HEK293 (cell line): Measurements from ENCODE around the gene C12orf57.

Experiments
- CTCF ChIA-PET: fragments of 350-600 bp; formaldehyde crosslinking; extraction: SDS; loops from one replicate; lab custom pipeline; 2021; ENCODE audit warnings: antibody characterized with exemption; lab: Yijun Ruan, JAX
- POLR2A ChIA-PET: fragments of 300-600 bp; formaldehyde crosslinking; extraction: SDS; loops from one replicate; lab custom pipeline; 2020; ENCODE audit warnings: antibody characterized with exemption, inconsistent platforms; lab: Yijun Ruan, JAX
- H3K27ac ChIP-seq: fragments of 200-500 bp; sonication (Bioruptor generic); 2 replicates; pipeline ENCODE4 v1.5.1; 2014; ENCODE audit warnings: low read depth, low read length, control low read depth, inconsistent platforms; ENCODE audit errors: extremely low read depth
- H3K36me3 ChIP-seq, 2 experiments: fragments of 200-500 bp in 1 of 2; sonication (Bioruptor generic) in 1 of 2; 1 replicate in 1 of 2; 2 replicates in 1 of 2; pipeline ENCODE4 v1.5.1; 2014 to 2017; ENCODE audit warnings: inconsistent platforms in 2 of 2, low read length in 2 of 2; ENCODE audit not compliant: control insufficient read depth in 2 of 2, insufficient read depth in 1 of 2
- H3K4me1 ChIP-seq: fragments of 200-500 bp; sonication (Bioruptor generic); 2 replicates; pipeline ENCODE4 v1.5.1; 2014; ENCODE audit warnings: mild to moderate bottlenecking, low read length, inconsistent platforms; ENCODE audit not compliant: control insufficient read depth, insufficient read depth
- H3K4me3 ChIP-seq: 2 replicates; pipeline ENCODE4 v1.5.1; 2011; ENCODE audit warnings: low read depth, mild to moderate bottlenecking, control low read depth, low read length, moderate library complexity
- H3K9me3 ChIP-seq: fragments of 200-500 bp; sonication (Bioruptor generic); 2 replicates; pipeline ENCODE4 v1.5.1; 2014; ENCODE audit warnings: low read depth, low read length, inconsistent platforms; ENCODE audit not compliant: control insufficient read depth, insufficient read depth
- BCL11B ChIP-seq: fragments of 450-650 bp; formaldehyde crosslinking; IDR thresholded peaks from 2 replicates; pipeline ENCODE4 v1.5.1; 2016; ENCODE audit warnings: low read depth, missing biosample characterization, missing genetic modification characterization
- CTCF ChIP-seq: fragments of 450-650 bp; formaldehyde crosslinking; IDR thresholded peaks from 2 replicates; pipeline ENCODE4 v1.5.1; 2016; ENCODE audit warnings: missing biosample characterization, missing genetic modification characterization
- KLF8 ChIP-seq: fragments of 450-650 bp; formaldehyde crosslinking; IDR thresholded peaks from 2 replicates; pipeline ENCODE4 v1.5.1; 2016; ENCODE audit warnings: missing biosample characterization, missing genetic modification characterization
- MYNN ChIP-seq: fragments of 450-650 bp; formaldehyde crosslinking; IDR thresholded peaks from 2 replicates; pipeline ENCODE4 v1.5.1; 2016; ENCODE audit warnings: missing biosample characterization, missing genetic modification characterization, borderline replicate concordance
- PATZ1 ChIP-seq: fragments of 450-650 bp; formaldehyde crosslinking; IDR thresholded peaks from 2 replicates; pipeline ENCODE4 v1.5.1; 2016; ENCODE audit warnings: missing biosample characterization, missing genetic modification characterization
- RBAK ChIP-seq: fragments of 450-650 bp; formaldehyde crosslinking; IDR thresholded peaks from 2 replicates; pipeline ENCODE4 v1.5.1; 2016; ENCODE audit warnings: missing biosample characterization, missing genetic modification characterization
- WT1 ChIP-seq: fragments of 450-650 bp; formaldehyde crosslinking; IDR thresholded peaks from 2 replicates; pipeline ENCODE4 v1.5.1; 2016; ENCODE audit warnings: missing biosample characterization, missing genetic modification characterization
- YY1 ChIP-seq: fragments of 450-650 bp; formaldehyde crosslinking; IDR thresholded peaks from 2 replicates; pipeline ENCODE4 v1.5.1; 2018; ENCODE audit warnings: missing biosample characterization, missing genetic modification characterization
- ZFHX2 ChIP-seq: fragments of 450-650 bp; formaldehyde crosslinking; conservative IDR thresholded peaks from 2 replicates; pipeline ENCODE4 v1.5.1; 2016; ENCODE audit warnings: missing biosample characterization, missing genetic modification characterization
- ZNF175 ChIP-seq: fragments of 450-650 bp; formaldehyde crosslinking; IDR thresholded peaks from 2 replicates; pipeline ENCODE4 v1.5.1; 2016; ENCODE audit warnings: missing biosample characterization, missing genetic modification characterization
- ZNF239 ChIP-seq: fragments of 450-650 bp; formaldehyde crosslinking; IDR thresholded peaks from 2 replicates; pipeline ENCODE4 v1.5.1; 2016; ENCODE audit warnings: missing biosample characterization, missing genetic modification characterization
- ZNF350 ChIP-seq: fragments of 450-650 bp; formaldehyde crosslinking; IDR thresholded peaks from 2 replicates; pipeline ENCODE4 v1.5.0; 2017; ENCODE audit warnings: missing biosample characterization, mild to moderate bottlenecking, missing genetic modification characterization
- ZNF354C ChIP-seq: fragments of 450-650 bp; formaldehyde crosslinking; IDR thresholded peaks from 2 replicates; pipeline ENCODE4 v1.5.1; 2016; ENCODE audit warnings: missing biosample characterization, missing genetic modification characterization, low read depth, borderline replicate concordance
- ZNF426 ChIP-seq: fragments of 450-650 bp; formaldehyde crosslinking; IDR thresholded peaks from 2 replicates; pipeline ENCODE4 v1.5.1; 2017; ENCODE audit warnings: missing biosample characterization, missing genetic modification characterization, mild to moderate bottlenecking, inconsistent platforms, moderate library complexity
- ZNF473 ChIP-seq: fragments of 450-650 bp; formaldehyde crosslinking; IDR thresholded peaks from 2 replicates; pipeline ENCODE4 v1.5.1; 2017; ENCODE audit warnings: missing biosample characterization, missing genetic modification characterization
- ZNF596 ChIP-seq: fragments of 450-650 bp; IDR thresholded peaks from 2 replicates; pipeline ENCODE4 v1.5.0; 2018; ENCODE audit warnings: missing biosample characterization, mild to moderate bottlenecking, missing genetic modification characterization, moderate library complexity
- ZNF600 ChIP-seq: fragments of 450-650 bp; formaldehyde crosslinking; IDR thresholded peaks from 2 replicates; pipeline ENCODE4 v1.5.1; 2016; ENCODE audit warnings: missing biosample characterization, missing genetic modification characterization
- ZNF701 ChIP-seq: fragments of 450-650 bp; formaldehyde crosslinking; IDR thresholded peaks from 2 replicates; pipeline ENCODE4 v1.5.1; 2016; ENCODE audit warnings: missing biosample characterization, missing genetic modification characterization
- ZXDB ChIP-seq: fragments of 450-650 bp; formaldehyde crosslinking; IDR thresholded peaks from 2 replicates; pipeline ENCODE4 v1.5.1; 2016; ENCODE audit warnings: missing biosample characterization, missing genetic modification characterization
- TF ChIP-seq, protein P1 (sequence below): fragments of 450-650 bp; formaldehyde crosslinking; IDR thresholded peaks from 2 replicates; pipeline ENCODE4 v1.5.1; 2017; ENCODE audit warnings: missing biosample characterization, missing genetic modification characterization
- TF ChIP-seq, protein P2 (sequence below): fragments of 450-650 bp; formaldehyde crosslinking; IDR thresholded peaks from 2 replicates; pipeline ENCODE4 v1.5.1; 2016; ENCODE audit warnings: missing biosample characterization, missing genetic modification characterization

The C12orf57 gene

GRCh38 chr12:6975297-6976032, 31.6 kb downstream of the C12orf57 start (continued):
- no peak for TF ChIP-seq CTCF (tag by site-specific recombination)
- TF ChIP-seq MYNN = no peak
- TF ChIP-seq, protein P1, sequence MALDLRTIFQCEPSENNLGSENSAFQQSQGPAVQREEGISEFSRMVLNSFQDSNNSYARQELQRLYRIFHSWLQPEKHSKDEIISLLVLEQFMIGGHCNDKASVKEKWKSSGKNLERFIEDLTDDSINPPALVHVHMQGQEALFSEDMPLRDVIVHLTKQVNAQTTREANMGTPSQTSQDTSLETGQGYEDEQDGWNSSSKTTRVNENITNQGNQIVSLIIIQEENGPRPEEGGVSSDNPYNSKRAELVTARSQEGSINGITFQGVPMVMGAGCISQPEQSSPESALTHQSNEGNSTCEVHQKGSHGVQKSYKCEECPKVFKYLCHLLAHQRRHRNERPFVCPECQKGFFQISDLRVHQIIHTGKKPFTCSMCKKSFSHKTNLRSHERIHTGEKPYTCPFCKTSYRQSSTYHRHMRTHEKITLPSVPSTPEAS (tag by site-specific recombination) = no peak
- no peak for TF ChIP-seq PATZ1 (tag by site-specific recombination)
- TF ChIP-seq ZNF239 = no peak
- TF ChIP-seq YY1 (tag by site-specific recombination) = no peak
- no peak for TF ChIP-seq ZNF175

GRCh38 chr12:6977653-6978052, 33.8 kb downstream of the C12orf57 start:
- no peaks in the 10 kb centered on the region for H3K4me1 ChIP-seq
- ChIA-PET CTCF (interaction anchor here (0.6 to 1.6 kb wide), 3 partner anchors 18 to 230 kb away, joined by 3 to 4 read pairs (median 3); no protein-coding TSS in a partner anchor), POLR2A (interaction anchor here (0.5 to 1.4 kb wide), 5 partner anchors 28 to 106 kb away, joined by 3 to 6 read pairs (median 3); partner anchors contain the start of gene LRRC23)
- H3K4me3 ChIP-seq = no peak overlapping the region
- H3K9me3 ChIP-seq = no peaks in the 10 kb centered on the region
- peaks cover 23 to 94% of the 10 kb centered on the region in 2 experiments for H3K36me3 ChIP-seq
- H3K27ac ChIP-seq = no peak overlapping the region
- TF ChIP-seq ZNF596 (tag by site-specific recombination) (no peak), ZNF600 (tag by site-specific recombination) (no peak), RBAK (tag by site-specific recombination) (no peak), ZXDB (tag by site-specific recombination) (no peak), WT1 (tag by site-specific recombination) (no peak), ZFHX2 (tag by site-specific recombination) (no peak), ZNF473 (tag by site-specific recombination) (no peak), ZNF354C (tag by site-specific recombination) (no peak), ZNF701 (tag by site-specific recombination) (no peak), KLF8 (tag by site-specific recombination) (no peak), BCL11B (tag by site-specific recombination) (no peak), ZNF350 (tag by site-specific recombination) (no peak), ZNF426 (tag by site-specific recombination) (no peak)
- TF ChIP-seq, protein P2, sequence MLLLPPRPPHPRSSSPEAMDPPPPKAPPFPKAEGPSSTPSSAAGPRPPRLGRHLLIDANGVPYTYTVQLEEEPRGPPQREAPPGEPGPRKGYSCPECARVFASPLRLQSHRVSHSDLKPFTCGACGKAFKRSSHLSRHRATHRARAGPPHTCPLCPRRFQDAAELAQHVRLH (tag by site-specific recombination) = no peak
